A549 (cell line): ENCODE results near the gene DSCAM. TPM values are rescaled to one million over a fixed set of nuclear protein-coding genes. Genes with fewer than 3 reads are reported as not detected.

Experiments used
- ATAC-seq, 2 experiments: fragments of 200-7000 bp in 1 of 2; fragments of >200 bp in 1 of 2; cut with Nextera tagmentation in 1 of 2; cut with Tn5 transposase in 1 of 2; 3 replicates each; pipeline versions ENCODE4 v1.8.0 to v1.9.1; 2018 to 2020; ENCODE audit warnings: mild to moderate bottlenecking in 1 of 2, moderate library complexity in 1 of 2
- CTCF ChIA-PET: fragments of 300-600 bp; sonication (Branson Sonifier 250); formaldehyde crosslinking; extraction: SDS; loops from one replicate; lab custom pipeline; 2021; ENCODE audit warnings: antibody characterized with exemption, inconsistent platforms; lab: Yijun Ruan, JAX
- POLR2A ChIA-PET: fragments of 350-600 bp; formaldehyde crosslinking; extraction: SDS; loops from one replicate; lab custom pipeline; 2021; ENCODE audit warnings: antibody characterized with exemption, inconsistent platforms; lab: Yijun Ruan, JAX
- DNase-seq, 2 experiments: peaks; one replicate each; pipeline versions ENCODE4 v3.0.0 to v3.0.0-alpha.2; 2011 to 2016; ENCODE audit warnings: low read depth in 1 of 2, low spot score in 1 of 2
- FAIRE-seq: peaks from 2 replicates; lab custom pipeline; 2011; peaks lifted over from hg19 to GRCh38; lab: Jason Lieb, UNC
- H3K27ac ChIP-seq, 2 experiments: fragments of >200 bp; sonication (Bioruptor Twin); formaldehyde crosslinking; 3 replicates each; pipeline ENCODE4 v1.5.1; 2016 to 2017
- H3K4me1 ChIP-seq: fragments of >200 bp; sonication (Bioruptor Twin); formaldehyde crosslinking; 3 replicates; pipeline ENCODE4 v1.6.1; 2016
- H3K4me2 ChIP-seq: fragments of >200 bp; sonication (Bioruptor Twin); formaldehyde crosslinking; 3 replicates; pipeline ENCODE4 v1.6.1; 2016
- H3K4me3 ChIP-seq: fragments of >200 bp; sonication (Bioruptor Twin); formaldehyde crosslinking; 3 replicates; pipeline ENCODE4 v1.5.1; 2016
- H3K9me3 ChIP-seq: fragments of >200 bp; sonication (Bioruptor Twin); formaldehyde crosslinking; 3 replicates; pipeline ENCODE4 v1.6.1; 2016
- CBX2 ChIP-seq: fragments of 200-600 bp; sonication (generic); IDR thresholded peaks from 2 replicates; pipeline ENCODE4 v1.6.1; 2016; ENCODE audit warnings: low read depth, mild to moderate bottlenecking, borderline replicate concordance
- CBX8 ChIP-seq: fragments of 200-600 bp; sonication (generic); IDR thresholded peaks from 2 replicates; pipeline ENCODE4 v1.6.1; 2016
- CEBPB ChIP-seq, 2 experiments: fragments of >200 bp in 1 of 2; sonication (Bioruptor Twin) in 1 of 2; formaldehyde crosslinking in 1 of 2; IDR thresholded peaks; 2 replicates each; pipeline ENCODE4 v1.6.1; 2012 to 2016
- CHD2 ChIP-seq: fragments of 150-350 bp; IDR thresholded peaks from 2 replicates; pipeline ENCODE4 v1.6.1; 2014; ENCODE audit warnings: low read length; ENCODE audit not compliant: partially characterized antibody
- EHMT2 ChIP-seq: fragments of 200-600 bp; sonication (generic); IDR thresholded peaks from 2 replicates; pipeline ENCODE4 v1.6.1; 2016; ENCODE audit warnings: antibody characterized with exemption, low read depth, mild to moderate bottlenecking, moderate library complexity
- FOSB ChIP-seq: fragments of 250-450 bp; sonication (Bioruptor Pico); IDR thresholded peaks from 2 replicates; pipeline ENCODE4 v1.5.0; 2020; ENCODE audit warnings: mild to moderate bottlenecking, moderate library complexity
- FOSL2 ChIP-seq, 2 experiments: fragments of 450-650 bp in 1 of 2; fragments of >200 bp in 1 of 2; sonication (Bioruptor Twin) in 1 of 2; formaldehyde crosslinking; IDR thresholded peaks; 2 replicates each; pipeline versions ENCODE4 v1.5.0 to v1.6.1; 2016 to 2020; ENCODE audit warnings: mild to moderate bottlenecking in 1 of 2, moderate library complexity in 1 of 2
- FOXS1 ChIP-seq: fragments of 250-450 bp; sonication (Bioruptor Pico); IDR thresholded peaks from 2 replicates; pipeline ENCODE4 v1.5.0; 2020; ENCODE audit warnings: mild to moderate bottlenecking, moderate library complexity
- HEYL ChIP-seq: fragments of 250-450 bp; sonication (Bioruptor Pico); IDR thresholded peaks from 2 replicates; pipeline ENCODE4 v1.8.0; 2021; ENCODE audit warnings: mild to moderate bottlenecking, moderate library complexity
- HOXA7 ChIP-seq: fragments of 250-450 bp; sonication (Bioruptor Pico); IDR thresholded peaks from 2 replicates; pipeline ENCODE4 v1.5.0; 2020; ENCODE audit warnings: mild to moderate bottlenecking, moderate library complexity
- JUN ChIP-seq, 2 experiments: fragments of >200 bp; sonication (Bioruptor Twin); formaldehyde crosslinking; IDR thresholded peaks; 2 replicates in 1 of 2; 3 replicates in 1 of 2; pipeline ENCODE4 v1.6.1; 2016 to 2017
- NPAS2 ChIP-seq: fragments of 250-450 bp; sonication (Bioruptor Pico); IDR thresholded peaks from 2 replicates; pipeline ENCODE4 v1.8.0; 2022; ENCODE audit warnings: mild to moderate bottlenecking, moderate library complexity, borderline replicate concordance
- NR3C1 ChIP-seq: fragments of >200 bp; sonication (Bioruptor Twin); formaldehyde crosslinking; IDR thresholded peaks from 3 replicates; pipeline ENCODE4 v1.6.1; 2017
- PHF8 ChIP-seq: fragments of 200-600 bp; sonication (generic); IDR thresholded peaks from 2 replicates; pipeline ENCODE4 v1.6.1; 2016; ENCODE audit warnings: low read depth, mild to moderate bottlenecking, antibody characterized with exemption, moderate library complexity, borderline replicate concordance
- RNF2 ChIP-seq: fragments of 200-600 bp; sonication (generic); IDR thresholded peaks from 2 replicates; pipeline ENCODE4 v1.6.1; 2016; ENCODE audit warnings: low read depth, mild to moderate bottlenecking, antibody characterized with exemption, moderate library complexity, borderline replicate concordance
- SMC3 ChIP-seq: fragments of >200 bp; sonication (Bioruptor Twin); formaldehyde crosslinking; IDR thresholded peaks from 3 replicates; pipeline ENCODE4 v1.6.1; 2018; ENCODE audit warnings: inconsistent platforms
- WGBS: methylation state at CpG from one replicate; pipeline ENCODE4 v1.1.6; 2017; ENCODE audit errors: missing lambda C conversion rate; 5-methylcytosine and 5-hydroxymethylcytosine counted together
- polyA plus RNA-seq, 4 experiments: library from polyadenylated mRNA; depleted of rRNA in 3 of 4; stranded (reverse); fragments of >200 nt; fragmentation: RNase III in 1 of 4; extraction: RNeasy Plus Mini Kit Qiagen cat#74134 plus additional on column Dnase treatment in 1 of 4; gene quantifications; 2 replicates in 3 of 4; 3 replicates in 1 of 4; pipeline ENCODE4 v1.2.3, GENCODE V29; 2011 to 2017
- TF ChIP-seq, protein P1 (sequence below): fragments of 150-350 bp; IDR thresholded peaks from 2 replicates; pipeline ENCODE4 v1.6.1; 2014; ENCODE audit warnings: low read depth, mild to moderate bottlenecking, low read length
- TF ChIP-seq, protein P2 (sequence below): IDR thresholded peaks from 2 replicates; pipeline ENCODE4 v1.6.1; 2012
- TF ChIP-seq, protein P3 (sequence below): IDR thresholded peaks from 2 replicates; pipeline ENCODE4 v1.6.1; 2012; ENCODE audit warnings: low read depth, borderline replicate concordance
- TF ChIP-seq, protein P4 (sequence below): fragments of >200 bp; sonication (Bioruptor Twin); formaldehyde crosslinking; IDR thresholded peaks from 2 replicates; pipeline ENCODE4 v1.6.1; 2016
- TF ChIP-seq, protein P5 (sequence below): fragments of >200 bp; sonication (Bioruptor Twin); formaldehyde crosslinking; IDR thresholded peaks from 3 replicates; pipeline ENCODE4 v1.5.1; 2016

The DSCAM gene
- polyA plus RNA-seq, 2 of the 4 experiments (the other 2 are of a cell fraction), result not detected

DNA sequence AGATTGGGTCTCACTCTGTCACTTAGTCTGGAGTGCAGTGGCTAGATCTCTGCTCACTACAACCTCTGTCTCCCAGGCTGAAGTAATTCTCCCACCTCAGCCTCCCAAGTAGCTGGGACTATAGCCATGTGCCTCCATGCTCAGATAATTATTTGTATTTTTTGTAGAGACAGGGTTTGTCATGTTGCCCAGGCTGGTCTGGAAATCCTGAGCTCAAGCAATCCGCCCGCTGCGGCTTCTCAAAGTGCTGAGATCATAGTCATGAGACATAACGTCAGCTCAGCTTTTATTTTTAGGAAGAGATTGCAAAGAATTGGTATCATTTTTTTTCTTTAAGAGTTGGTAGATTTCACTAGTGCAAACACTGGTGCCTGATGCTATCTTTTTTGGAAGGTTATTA lies 244.9 kb downstream of the DSCAM start (continued):
- TF ChIP-seq, protein P1, sequence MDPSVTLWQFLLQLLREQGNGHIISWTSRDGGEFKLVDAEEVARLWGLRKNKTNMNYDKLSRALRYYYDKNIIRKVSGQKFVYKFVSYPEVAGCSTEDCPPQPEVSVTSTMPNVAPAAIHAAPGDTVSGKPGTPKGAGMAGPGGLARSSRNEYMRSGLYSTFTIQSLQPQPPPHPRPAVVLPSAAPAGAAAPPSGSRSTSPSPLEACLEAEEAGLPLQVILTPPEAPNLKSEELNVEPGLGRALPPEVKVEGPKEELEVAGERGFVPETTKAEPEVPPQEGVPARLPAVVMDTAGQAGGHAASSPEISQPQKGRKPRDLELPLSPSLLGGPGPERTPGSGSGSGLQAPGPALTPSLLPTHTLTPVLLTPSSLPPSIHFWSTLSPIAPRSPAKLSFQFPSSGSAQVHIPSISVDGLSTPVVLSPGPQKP, result no peak
- TF ChIP-seq, protein P2, sequence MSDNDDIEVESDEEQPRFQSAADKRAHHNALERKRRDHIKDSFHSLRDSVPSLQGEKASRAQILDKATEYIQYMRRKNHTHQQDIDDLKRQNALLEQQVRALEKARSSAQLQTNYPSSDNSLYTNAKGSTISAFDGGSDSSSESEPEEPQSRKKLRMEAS, result no peak
- TF ChIP-seq, protein P3, sequence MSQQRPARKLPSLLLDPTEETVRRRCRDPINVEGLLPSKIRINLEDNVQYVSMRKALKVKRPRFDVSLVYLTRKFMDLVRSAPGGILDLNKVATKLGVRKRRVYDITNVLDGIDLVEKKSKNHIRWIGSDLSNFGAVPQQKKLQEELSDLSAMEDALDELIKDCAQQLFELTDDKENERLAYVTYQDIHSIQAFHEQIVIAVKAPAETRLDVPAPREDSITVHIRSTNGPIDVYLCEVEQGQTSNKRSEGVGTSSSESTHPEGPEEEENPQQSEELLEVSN, result no peak
- TF ChIP-seq HEYL, result no peak
- no peak for TF ChIP-seq FOXS1 (CRISPR knock-in tag)
- no peak for TF ChIP-seq FOSB (CRISPR knock-in tag)

DNA sequence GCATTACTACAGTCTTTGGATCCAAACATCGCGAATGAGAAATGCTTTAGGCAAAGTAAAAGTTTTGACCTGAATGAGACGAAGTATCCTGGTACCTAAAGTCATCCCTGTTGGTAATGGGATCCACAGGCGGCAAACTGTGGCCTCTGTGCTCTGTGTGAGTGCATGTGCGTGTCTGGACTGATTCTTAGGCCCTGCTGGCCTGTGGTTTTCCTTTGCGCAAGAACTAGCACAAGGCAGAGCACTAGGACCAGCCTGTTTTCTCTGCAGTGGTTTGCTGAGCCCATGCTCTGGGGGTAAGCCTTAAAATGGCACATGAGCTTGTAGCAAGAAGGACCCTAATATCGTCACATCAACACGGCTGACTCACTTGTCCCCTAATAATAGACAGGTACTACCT lies 251.2 kb downstream of the DSCAM start:
- no peak for ATAC-seq
- CTCF ChIA-PET, result no interaction called here
- no peaks in the 10 kb centered on the region for H3K9me3 ChIP-seq
- TF ChIP-seq, protein P3, result no peak
- TF ChIP-seq FOXS1 (CRISPR knock-in tag) (no peak), SMC3 (no peak), JUN (IDR thresholded peaks at IDR 0.05) (no peak), FOSB (CRISPR knock-in tag) (no peak), PHF8 (no peak), RNF2 (no peak), EHMT2 (no peak), CHD2 (no peak), HOXA7 (CRISPR knock-in tag) (no peak), CEBPB (IDR thresholded peaks at IDR 0.05) (no peak), FOSL2 (IDR thresholded peaks at IDR 0.05) (no peak), FOSL2 (CRISPR knock-in tag; IDR thresholded peaks at IDR 0.05) (no peak), CBX8 (no peak), CBX2 (no peak), NR3C1 (no peak), HEYL (no peak), NPAS2 (CRISPR knock-in tag) (no peak)
- TF ChIP-seq, protein P4, sequence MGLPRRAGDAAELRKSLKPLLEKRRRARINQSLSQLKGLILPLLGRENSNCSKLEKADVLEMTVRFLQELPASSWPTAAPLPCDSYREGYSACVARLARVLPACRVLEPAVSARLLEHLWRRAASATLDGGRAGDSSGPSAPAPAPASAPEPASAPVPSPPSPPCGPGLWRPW, result no peak
- TF ChIP-seq, protein P5, sequence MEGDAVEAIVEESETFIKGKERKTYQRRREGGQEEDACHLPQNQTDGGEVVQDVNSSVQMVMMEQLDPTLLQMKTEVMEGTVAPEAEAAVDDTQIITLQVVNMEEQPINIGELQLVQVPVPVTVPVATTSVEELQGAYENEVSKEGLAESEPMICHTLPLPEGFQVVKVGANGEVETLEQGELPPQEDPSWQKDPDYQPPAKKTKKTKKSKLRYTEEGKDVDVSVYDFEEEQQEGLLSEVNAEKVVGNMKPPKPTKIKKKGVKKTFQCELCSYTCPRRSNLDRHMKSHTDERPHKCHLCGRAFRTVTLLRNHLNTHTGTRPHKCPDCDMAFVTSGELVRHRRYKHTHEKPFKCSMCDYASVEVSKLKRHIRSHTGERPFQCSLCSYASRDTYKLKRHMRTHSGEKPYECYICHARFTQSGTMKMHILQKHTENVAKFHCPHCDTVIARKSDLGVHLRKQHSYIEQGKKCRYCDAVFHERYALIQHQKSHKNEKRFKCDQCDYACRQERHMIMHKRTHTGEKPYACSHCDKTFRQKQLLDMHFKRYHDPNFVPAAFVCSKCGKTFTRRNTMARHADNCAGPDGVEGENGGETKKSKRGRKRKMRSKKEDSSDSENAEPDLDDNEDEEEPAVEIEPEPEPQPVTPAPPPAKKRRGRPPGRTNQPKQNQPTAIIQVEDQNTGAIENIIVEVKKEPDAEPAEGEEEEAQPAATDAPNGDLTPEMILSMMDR, result no peak
- TF ChIP-seq, all 56 proteins: peak for 0
- DNase-seq, result no peak
- no peak for FAIRE-seq
- Histone ChIP-seq H3K4me3 (no peak overlapping the region), H3K4me1 (no peaks in the 10 kb centered on the region), H3K4me2 (no peak overlapping the region), H3K27ac (no peak overlapping the region)
- WGBS, result 33% methylated on average over 8 of the region's 8 CpGs
- POLR2A ChIA-PET, result no interaction called here
